C1 segment of cervical spinal cord (tissue), 14 donors: ENCODE measurements around the gene PPM1H.
A peak's percentile ranks its signal among the peaks of the same experiment; 100 is the strongest.

ENCODE experiments used
- DNase-seq, 14 donors: peaks; one replicate each; lab custom pipeline; 2025; lab: John Stamatoyannopoulos, UW

PPM1H gene

GRCh38 chr12:62800707-62801400 is 134.1 kb downstream of the PPM1H start:
- DNase-seq = peak in 4 of 14 donors; percentile 9 to 46 (median 23)

GRCh38 chr12:62799766-62800406 is 135.1 kb downstream of the PPM1H start:
- no peak for DNase-seq

- peak in 5 of 14 donors; percentile 4 to 65 (median 13) for DNase-seq
These were observed 135.7 kb downstream of the PPM1H start for GRCh38 chr12:62799126-62799736.

- no peak for DNase-seq
These were observed 140.7 kb downstream of the PPM1H start for GRCh38 chr12:62794218-62794583.

- DNase-seq = peak in 13 of 14 donors; percentile 6 to 90 (median 67)
These were observed 141.4 kb downstream of the PPM1H start for GRCh38 chr12:62793256-62794217.

GRCh38 chr12:62792236-62792870 is 142.6 kb downstream of the PPM1H start:
- peak in 1 of 14 donors; percentile 43 for DNase-seq

- DNase-seq = no peak
These were observed 145.1 kb downstream of the PPM1H start for GRCh38 chr12:62789851-62790250.

GRCh38 chr12:62787611-62788010 is 147.3 kb downstream of the PPM1H start:
- no peak for DNase-seq

GRCh38 chr12:62787023-62787422 is 147.9 kb downstream of the PPM1H start:
- DNase-seq = no peak

GRCh38 chr12:62785941-62786559 is 148.9 kb downstream of the PPM1H start:
- DNase-seq = no peak

GRCh38 chr12:62784576-62784975 is 150.4 kb downstream of the PPM1H start:
- DNase-seq = no peak

- DNase-seq = peak in 1 of 14 donors; percentile 92
These were observed 151.1 kb downstream of the PPM1H start for GRCh38 chr12:62783881-62784280.

GRCh38 chr12:62781136-62781880 is 153.6 kb downstream of the PPM1H start:
- DNase-seq = no peak

- no peak for DNase-seq
These were observed 155.5 kb downstream of the PPM1H start for GRCh38 chr12:62779488-62779887.

- no peak for DNase-seq
These were observed 156.8 kb downstream of the PPM1H start for GRCh38 chr12:62778187-62778586.

- DNase-seq = no peak
These were observed 158.0 kb downstream of the PPM1H start for GRCh38 chr12:62776997-62777396.

- DNase-seq = no peak
These were observed 158.4 kb downstream of the PPM1H start for GRCh38 chr12:62776575-62776974.

GRCh38 chr12:62774794-62775193 is 160.2 kb downstream of the PPM1H start:
- DNase-seq = no peak

GRCh38 chr12:62772416-62772955 is 162.5 kb downstream of the PPM1H start:
- DNase-seq = no peak

- DNase-seq = no peak
These were observed 163.1 kb downstream of the PPM1H start for GRCh38 chr12:62771828-62772227.
